Measurements from ENCODE around the gene CPEB3.

GRCh38 chr10:92142512-92142911 is 148.4 kb downstream of the CPEB3 start:
- TF ChIP-seq, protein P1, sequence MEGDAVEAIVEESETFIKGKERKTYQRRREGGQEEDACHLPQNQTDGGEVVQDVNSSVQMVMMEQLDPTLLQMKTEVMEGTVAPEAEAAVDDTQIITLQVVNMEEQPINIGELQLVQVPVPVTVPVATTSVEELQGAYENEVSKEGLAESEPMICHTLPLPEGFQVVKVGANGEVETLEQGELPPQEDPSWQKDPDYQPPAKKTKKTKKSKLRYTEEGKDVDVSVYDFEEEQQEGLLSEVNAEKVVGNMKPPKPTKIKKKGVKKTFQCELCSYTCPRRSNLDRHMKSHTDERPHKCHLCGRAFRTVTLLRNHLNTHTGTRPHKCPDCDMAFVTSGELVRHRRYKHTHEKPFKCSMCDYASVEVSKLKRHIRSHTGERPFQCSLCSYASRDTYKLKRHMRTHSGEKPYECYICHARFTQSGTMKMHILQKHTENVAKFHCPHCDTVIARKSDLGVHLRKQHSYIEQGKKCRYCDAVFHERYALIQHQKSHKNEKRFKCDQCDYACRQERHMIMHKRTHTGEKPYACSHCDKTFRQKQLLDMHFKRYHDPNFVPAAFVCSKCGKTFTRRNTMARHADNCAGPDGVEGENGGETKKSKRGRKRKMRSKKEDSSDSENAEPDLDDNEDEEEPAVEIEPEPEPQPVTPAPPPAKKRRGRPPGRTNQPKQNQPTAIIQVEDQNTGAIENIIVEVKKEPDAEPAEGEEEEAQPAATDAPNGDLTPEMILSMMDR (IDR thresholded peaks at IDR 0.05) = no peak
- no peak for TF ChIP-seq POLR2A (IDR thresholded peaks at IDR 0.05)

Data from testis (tissue), 2 donors.